HG03575 (cell line): ENCODE measurements around the gene SF3A1.

ENCODE experiments used
- ATAC-seq: cut with Tn5 transposase; IDR thresholded peaks from one replicate; pipeline ENCODE4 v1.9.1; 2021; ENCODE audit not compliant: unreplicated experiment, insufficient number of reproducible peaks, low FRiP score; ENCODE audit errors: extremely low read depth

Gene SF3A1

DNA sequence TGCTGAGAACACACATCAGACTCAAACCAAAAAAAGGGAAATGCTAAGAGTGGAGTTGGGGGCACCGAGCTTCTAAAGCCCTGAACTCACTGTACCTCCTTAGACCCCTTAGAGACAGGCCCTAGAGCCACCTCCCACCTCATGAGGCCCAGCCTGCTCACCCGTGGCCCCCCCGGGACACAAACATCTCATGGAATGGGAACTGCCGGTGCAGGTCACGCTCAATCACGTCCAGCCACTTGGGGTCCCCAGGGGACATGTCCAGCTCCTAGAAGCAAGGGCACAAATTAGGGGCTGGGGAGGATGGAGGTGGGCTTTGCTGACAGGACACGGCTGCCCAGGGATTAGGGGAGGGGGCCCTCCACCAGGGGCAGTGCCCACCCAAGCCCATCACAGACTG lies 61.1 kb downstream of the SF3A1 start:
- ATAC-seq: no peak

DNA sequence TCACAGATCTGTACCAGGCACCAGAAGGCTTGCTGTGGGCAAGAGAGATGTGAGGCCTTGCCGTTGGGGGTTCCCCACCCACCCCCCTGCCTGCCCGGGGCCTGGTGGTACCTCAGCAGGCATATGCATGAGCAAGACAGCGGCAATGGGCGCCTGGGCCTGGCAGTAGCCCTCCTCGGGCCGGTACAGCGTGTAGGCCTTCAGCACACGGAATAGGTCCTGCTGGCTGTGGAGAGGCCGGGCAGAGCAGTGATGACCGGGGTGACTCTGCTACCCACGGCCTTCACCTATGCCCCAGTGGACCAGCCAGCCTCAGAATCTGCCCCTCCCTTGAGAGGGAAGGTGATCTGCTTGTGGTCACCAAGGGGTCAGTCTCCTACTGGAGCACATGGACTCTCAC lies 61.9 kb downstream of the SF3A1 start:
- ATAC-seq: no peak

DNA sequence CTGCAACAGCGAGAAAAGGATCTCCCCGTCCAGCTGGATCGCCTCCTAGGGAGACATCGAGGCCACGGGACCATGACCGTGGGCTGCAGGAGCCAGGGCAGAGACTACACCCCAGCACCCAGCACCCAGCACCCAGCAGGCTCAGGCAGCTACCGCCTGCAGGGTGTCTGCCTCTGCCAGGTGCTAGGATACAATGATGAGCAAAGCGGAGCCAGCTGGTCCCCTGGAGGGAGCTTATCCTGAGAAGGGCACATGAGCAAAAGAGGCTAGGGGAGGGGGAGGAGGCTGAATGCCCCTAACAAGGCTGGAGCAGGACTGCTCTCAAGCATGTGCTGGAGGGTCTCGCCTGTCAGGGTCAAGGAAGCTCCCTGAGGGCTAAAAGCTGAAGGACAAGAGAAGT lies 62.6 kb downstream of the SF3A1 start:
- ATAC-seq: no peak

DNA sequence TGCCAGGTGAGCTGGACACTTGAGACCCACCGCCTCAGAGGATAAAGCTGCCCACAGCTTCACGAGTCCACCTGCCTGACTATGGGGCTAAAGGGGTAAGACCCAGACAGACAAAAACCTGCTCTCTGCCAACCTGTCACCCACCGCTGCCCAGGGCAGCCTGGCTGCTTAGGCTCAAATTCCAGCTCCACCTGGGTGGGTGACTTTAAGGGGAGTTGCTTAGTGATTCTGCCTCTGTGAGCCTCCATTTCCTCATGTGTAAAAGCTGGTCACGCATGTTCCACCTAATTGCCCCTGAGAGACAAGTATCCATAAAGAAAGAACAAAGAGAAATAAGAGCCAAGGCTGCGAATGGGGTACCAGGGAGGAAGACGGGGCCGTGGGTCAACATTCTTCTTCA lies 63.7 kb downstream of the SF3A1 start:
- no peak for ATAC-seq

DNA sequence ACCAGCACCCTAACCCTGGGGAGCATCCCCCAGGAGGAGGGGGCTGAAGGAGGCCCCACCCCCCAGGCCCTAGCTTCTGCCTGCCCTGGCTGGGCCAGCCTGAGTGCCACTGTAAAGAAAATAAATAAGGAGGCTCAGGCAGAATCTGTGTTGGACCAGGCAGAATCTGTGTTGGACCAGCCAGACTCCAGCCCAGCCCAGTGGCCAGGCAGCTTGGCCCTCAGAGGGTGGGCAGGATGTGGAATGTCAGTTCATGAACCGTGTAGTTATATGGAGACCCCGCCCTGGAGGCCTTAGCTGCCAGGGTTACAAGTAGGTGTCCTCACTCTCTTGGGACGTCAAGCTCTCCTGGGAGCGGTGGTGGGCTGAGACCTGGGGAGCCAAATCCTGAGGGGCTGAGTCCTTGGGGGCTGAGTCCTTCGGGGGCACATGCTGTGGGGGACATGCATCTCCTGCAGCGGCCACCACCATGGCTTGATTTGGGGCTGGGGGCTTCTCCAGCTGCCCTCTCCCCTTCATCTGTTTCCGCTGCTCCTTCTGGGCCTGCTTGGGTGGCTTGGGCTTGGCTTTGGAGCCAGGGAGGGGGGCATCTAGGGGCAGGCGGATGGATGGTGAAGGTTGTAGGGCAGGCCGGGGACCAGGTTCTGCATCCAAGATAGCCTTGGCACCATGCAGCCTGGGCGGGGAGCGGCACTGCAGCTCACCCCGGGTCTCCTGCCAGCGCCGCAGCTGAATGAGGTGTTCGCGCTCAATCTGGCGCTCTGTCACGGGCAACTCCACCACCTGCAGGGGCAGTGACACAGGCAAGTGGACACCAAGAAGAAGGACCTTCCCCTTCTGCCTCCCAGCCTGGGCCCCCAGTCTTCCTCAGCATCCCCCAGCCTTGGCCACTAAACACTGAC lies 64.4 kb downstream of the SF3A1 start:
- ATAC-seq: no peak

DNA sequence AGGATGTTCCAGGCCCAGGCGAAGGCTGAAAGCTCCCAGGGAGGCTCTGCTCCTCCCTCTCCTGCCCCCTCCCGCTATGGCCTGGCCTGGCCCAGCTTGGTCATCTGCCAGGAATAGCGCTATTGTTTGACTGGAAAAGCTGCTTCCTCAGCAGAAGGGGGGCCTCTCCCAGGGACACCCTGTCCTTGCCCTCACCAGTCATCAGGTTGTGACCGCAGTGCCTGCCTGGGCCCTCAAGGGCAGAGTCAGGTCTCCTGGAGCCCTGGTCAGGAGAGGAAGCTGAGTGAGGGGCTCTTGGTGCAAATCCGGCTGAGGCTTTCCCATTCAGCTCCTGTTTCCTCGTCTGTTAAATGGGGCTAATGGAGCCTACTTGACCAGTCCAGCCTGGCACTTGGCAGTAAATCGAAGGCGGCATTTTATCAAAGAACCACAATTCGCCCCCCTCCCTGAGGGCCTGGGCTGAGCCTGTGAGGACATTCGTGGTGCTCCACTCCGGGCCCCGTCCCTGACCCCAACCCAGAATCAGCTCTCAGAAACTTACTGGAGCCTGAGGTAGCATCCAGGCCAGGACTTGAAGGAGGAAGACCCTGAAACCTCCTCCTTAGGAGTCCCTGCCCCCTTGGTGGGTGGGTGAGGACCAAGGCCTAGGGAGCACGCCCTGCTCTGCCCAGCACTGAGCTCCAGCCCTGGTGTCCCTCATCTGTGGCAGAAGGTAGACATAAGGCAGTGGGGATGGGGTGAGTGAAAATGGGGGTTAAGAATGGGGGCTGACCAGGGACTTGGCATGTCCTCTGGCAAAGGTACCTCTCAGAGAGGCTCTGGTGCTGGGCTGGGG lies 65.4 kb downstream of the SF3A1 start:
- no peak for ATAC-seq

DNA sequence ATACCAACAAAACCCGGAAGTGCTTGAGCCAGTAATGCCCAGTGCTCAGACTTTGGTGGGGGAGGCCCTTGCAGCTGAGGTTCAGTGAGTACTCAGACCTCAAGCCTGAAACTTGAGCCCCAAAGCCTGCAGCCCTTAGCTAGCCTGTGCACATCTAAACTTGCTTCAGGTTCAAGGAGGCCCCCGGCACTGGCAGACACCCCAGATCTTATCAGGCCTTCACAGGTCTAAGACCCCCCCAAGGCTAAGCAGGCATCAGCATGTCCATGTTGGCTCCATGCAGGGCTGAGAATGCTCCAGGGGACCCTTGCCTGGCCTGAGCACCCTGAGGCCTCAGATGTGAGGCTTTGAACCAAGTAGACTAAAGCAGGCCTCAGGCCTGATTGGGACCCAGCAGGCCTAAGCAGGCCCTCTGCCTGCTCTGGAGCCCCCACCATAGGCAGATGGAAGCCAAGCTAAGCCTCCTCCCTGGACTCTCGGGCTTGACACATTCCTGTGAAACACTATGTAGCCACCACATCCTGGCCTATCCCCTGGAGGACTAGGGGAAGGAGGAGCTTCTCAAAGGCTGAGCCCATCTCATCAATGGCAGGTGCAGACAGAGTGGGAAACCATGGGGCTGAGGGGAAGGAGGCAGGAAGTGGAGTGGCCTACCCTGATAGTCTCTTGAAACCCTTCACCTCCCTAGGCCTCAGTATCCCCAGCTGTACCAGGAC lies 66.2 kb downstream of the SF3A1 start:
- ATAC-seq: no peak

DNA sequence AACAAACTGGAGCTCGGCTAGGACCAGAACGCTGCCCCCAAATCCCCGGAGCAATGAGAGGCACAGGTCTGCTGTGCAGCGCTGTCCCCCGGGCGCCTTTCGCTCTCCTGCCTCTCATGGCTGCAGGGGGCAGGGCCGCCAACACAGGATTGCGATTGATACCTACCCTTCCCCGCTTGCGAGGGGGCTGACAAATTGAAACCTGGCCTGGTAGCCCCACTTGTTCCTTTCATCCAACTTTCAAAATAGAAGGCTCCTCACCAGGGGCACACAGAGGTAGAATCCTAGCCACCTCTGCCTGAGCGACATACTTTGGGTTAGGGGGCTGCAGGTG lies 66.7 kb downstream of the SF3A1 start:
- no peak for ATAC-seq

DNA sequence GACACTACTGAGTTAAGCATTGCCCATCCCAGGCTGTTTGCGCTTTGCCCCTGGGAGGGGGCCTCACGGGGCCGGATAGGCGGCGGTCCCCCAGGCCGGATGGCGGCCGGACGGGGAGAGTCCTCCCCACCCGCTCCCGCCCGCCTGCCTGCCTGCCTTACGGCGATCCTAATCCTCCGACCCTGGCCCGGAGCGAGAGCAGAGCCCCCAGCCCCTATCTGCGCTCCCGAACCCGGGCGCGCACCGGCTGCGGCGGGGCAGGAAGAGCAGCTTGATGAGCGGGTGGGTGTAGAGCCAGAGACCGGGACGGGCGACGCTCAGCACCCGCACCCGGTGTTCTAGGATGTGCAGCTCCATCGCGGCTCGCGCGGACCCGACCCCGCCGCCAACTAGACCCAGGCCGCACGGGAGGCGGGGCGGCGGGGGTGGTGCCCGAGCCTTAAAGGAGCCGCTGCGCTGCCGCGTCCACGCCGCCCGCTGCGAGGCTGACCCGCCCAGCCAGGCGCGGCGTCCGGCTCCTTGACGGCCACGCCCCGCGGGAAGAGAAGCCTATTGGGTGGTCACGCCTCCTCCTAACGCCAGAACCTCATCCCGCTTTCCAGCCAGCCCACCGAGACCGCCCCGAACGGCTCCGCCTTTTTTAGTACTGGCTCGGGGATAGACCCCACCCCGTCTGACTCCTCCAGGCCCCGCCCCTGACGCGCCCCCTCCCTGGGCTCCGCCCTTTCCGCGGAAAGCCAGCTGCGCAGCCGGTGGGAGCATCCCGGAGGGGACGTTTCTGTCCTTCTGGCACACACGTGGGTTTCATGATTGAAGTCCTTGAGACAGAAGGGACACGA lies 67.3 kb downstream of the SF3A1 start, which contains the start of gene CASTOR1:
TSS of gene CASTOR1 (minus strand) at position 365 of the 839 bp plus-strand sequence. CDS start at position 357, 8 bp downstream.
- ATAC-seq: no peak

DNA sequence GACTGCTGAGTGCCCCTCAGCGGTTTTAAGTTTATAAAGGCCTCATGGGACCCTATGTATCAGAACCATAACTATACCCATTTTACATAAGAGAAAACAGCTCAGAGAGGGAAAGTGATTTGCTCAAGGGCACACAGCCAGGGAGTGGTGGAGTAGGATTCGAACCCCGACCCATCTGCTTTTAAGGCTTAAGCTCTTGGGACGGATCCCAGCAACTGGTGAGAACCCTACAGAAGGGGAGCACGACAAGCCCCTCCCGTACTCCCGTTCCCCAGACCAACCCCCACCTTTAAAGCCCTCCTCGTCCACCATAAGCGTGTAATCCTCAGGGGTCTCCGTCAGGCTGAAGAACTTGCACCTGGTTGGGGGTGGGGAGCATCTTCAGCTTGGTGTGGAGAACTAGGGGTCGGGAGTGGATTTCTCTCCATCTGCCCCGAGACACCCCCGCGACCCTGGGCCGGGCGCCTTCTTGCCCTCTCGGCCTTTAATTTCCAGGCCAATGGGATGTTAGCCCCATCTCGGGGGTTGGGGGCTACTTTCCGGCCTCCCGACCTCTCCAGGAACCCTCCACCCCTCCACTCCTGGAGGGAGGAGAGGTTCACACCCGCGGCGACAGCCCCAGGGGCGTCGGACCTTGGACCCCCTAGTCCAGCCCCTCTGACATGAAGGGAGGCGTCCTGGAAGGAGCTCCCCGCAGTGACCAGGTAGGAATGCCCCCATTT lies 68.1 kb downstream of the SF3A1 start:
- ATAC-seq: no peak

DNA sequence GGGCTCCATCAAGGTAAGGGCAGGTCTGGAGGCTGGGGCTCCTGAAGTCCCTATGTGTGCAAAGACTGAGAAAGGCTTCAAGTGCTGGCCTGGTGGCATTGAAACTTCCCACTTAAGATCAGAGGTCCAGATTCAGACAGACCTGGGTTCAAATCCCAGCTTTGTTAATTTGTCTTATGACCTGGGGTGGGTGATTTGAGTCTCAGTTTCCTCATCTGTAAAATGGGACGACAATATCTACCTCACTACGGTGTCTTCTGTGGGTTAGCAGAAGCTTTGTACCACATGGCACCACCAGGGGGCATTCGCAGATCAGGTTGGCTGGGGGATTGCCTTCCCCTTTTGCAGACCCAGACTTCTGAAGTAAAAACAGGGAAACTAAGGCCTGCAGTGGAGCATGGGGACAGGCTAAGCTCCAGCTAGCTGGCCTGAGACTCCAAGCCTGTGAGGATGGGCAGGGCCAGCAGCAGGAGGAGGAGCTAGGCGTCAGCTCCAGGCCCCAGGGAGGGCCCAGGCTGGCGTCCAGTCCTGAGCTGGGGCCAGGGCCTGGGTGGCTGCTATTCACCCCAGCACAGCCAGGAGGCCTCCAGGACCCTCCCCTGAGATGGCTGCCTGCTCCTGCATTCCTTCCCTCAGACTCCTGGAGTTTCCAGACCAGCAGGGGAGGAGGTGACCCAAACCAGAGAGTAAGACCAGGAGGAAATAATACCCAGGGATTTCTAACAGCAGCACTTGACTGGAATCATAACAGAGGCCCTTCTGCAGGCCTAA lies 68.9 kb downstream of the SF3A1 start:
- no peak for ATAC-seq

DNA sequence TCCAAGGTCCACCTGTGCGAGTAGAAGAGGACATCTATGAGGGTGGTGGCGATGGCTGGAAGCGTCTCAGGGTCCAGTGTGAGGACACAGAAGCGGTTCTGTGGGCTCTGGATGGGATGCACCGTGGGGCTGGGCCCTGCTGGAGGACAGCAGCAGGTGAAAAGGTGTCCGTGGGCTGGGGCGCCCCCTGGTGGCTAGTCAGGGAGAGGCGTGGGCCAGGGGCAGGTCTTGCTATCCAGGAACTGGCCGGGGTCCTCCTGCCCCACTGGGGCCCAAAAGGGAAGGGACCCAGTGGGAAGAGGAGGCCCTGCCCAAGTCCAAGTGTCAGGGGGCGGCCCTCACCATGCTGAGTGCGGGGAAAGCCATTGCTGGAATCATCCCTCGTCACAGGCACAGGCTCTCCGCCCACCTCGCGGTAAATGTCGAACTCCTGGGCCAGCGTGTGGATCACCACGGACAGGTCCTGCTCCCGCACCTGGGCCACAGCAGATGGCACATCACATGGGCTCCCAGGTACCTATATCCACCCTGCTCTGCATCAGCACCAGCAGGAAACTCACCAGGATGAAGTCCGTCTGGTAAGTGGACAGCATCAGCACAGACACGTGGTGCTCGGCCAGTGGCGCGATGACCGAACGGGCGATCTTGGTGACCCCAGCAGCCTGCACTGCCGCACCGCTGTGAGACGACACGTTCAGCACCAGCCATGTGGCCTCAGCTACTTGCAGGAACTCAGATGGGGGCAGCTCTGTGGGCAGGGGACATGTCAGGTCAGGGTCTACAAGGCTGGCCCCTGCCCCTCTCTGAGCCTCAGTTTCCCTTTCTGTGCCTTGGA lies 69.7 kb downstream of the SF3A1 start:
- no peak for ATAC-seq

DNA sequence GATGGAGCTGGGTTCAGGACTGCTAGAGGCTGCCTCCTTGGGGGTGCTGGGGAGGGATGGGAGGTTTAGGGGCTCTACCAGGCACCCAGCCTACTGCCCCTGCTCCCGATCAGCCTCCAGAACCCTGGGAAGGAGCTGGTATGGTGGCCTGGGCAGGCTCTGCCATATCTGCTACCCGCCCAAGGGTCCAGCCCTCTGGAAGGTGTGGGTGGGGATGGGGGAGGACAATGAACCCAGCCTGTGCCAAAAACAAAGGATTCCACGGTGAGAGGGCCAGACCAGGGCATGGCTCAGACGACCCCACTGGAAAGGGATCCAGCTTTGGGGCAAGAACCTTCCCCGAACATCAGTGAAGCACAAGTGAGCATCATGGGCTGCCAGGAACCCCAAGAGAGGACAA lies 70.4 kb downstream of the SF3A1 start:
- ATAC-seq: no peak

DNA sequence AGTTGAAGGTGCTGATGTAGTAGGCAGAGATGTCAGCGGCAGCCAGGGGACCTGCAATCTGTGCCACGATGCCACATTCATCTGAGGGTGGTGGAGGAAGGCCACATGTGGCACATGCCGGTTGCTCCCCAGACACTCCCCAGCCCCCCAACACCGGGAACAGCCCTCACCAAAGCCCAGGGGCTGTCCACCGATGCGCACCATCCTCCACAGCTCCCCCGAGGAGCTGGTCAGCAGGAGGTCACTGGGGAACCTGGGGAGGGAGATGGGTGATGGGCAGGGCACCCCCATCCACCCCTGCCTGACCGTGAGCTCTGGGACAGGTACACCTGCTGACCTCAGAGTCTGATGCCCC lies 70.9 kb downstream of the SF3A1 start:
- ATAC-seq: no peak

DNA sequence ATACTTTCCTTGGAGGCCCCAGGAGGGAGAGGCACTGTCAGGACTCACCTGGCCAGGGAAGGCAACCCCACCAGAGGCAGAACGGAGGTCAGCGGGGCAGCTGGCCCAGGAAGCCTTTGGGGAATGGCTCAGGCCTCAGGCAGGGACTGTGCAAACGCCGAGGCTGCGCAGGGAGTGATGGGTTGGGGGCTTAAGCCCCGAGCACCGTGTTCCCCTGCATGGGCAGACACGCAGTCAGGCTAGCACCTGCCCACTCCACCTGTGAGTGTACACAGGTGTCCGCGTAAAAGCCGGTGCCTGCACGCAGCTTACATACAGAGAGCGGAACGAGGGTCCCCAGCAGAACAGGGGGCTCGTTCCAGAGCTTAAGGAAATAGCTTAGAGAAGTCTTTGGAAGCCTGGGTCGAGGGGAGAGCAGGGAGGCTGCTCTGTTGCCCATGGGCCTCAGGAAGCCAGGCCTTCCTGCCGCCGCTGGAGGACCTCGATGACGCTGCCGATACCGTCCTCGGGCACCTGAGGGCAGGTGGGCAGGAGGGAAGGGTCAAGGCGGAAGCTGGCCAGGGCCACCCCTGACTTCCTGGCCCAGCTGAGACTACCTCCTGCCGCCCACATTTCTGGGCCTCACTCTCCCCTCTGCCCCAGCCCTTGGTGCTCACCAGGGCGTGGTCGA lies 71.4 kb downstream of the SF3A1 start:
- no peak for ATAC-seq

DNA sequence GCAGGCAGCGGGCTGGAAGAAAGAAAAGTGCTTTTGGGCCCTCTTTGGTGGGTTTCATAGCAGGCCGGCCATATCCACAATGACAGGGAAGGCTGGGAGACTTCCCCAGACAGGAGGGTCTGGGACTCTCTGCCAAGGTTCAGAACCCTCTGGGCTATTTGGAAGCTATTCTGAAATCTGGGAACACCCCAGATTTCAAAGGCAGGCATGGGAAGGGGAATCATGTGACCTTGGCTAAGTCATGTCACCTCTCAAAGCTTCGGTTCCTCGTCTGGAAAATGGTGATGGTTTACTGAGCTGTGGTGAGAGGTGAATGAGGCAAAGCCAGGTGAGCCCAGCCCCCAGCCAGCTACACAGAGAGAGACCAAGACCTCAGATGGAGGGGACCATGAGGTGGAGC lies 72.0 kb downstream of the SF3A1 start:
- ATAC-seq: no peak
